DLD1 (cell line): ENCODE results near the gene LURAP1L.

Experiments
- in situ Hi-C: cut with HindIII; loops from 2 replicates; pipeline ENCODE4 v1.10.0; 2017; ENCODE audit warnings: low sequenced_read_pairs

LURAP1L gene

GRCh38 chr9:12774861-12775678 lies at the start of gene LURAP1L:
Gene LURAP1L, plus strand, starts transcription at chr9:12775020. Its CDS starts 696 bp downstream, at chr9:12775716.
- in situ Hi-C loops: no loop called here

- in situ Hi-C loops: loop anchor here (25.0 kb wide), 1 partner anchor 161 kb away; no protein-coding TSS in a partner anchor
These were observed 48.0 kb upstream of the LURAP1L start for GRCh38 chr9:12726795-12727194.

GRCh38 chr9:12730198-12730597 lies 44.6 kb upstream of the LURAP1L start:
- in situ Hi-C loops: loop anchor here (25.0 kb wide), 1 partner anchor 157 kb away; no protein-coding TSS in a partner anchor

- in situ Hi-C loops: loop anchor here (25.0 kb wide), 1 partner anchor 156 kb away; no protein-coding TSS in a partner anchor
These were observed 43.9 kb upstream of the LURAP1L start for GRCh38 chr9:12730927-12731326.

GRCh38 chr9:12732971-12733370 lies 41.8 kb upstream of the LURAP1L start:
- in situ Hi-C loops: loop anchor here (25.0 kb wide), 1 partner anchor 154 kb away; no protein-coding TSS in a partner anchor

- in situ Hi-C loops: loop anchor here (25.0 kb wide), 1 partner anchor 152 kb away; no protein-coding TSS in a partner anchor
These were observed 39.2 kb upstream of the LURAP1L start for GRCh38 chr9:12735665-12736064.

- in situ Hi-C loops: loop anchor here (25.0 kb wide), 1 partner anchor 149 kb away; no protein-coding TSS in a partner anchor
These were observed 36.9 kb upstream of the LURAP1L start for GRCh38 chr9:12737871-12738270.

- in situ Hi-C loops: loop anchor here (25.0 kb wide), 1 partner anchor 148 kb away; no protein-coding TSS in a partner anchor
These were observed 35.7 kb upstream of the LURAP1L start for GRCh38 chr9:12739014-12739652.

- in situ Hi-C loops: loop anchor here (25.0 kb wide), 1 partner anchor 146 kb away; no protein-coding TSS in a partner anchor
These were observed 34.0 kb upstream of the LURAP1L start for GRCh38 chr9:12740845-12741244.

- in situ Hi-C loops: loop anchor here (25.0 kb wide), 1 partner anchor 139 kb away; no protein-coding TSS in a partner anchor
These were observed 26.8 kb upstream of the LURAP1L start for GRCh38 chr9:12748016-12748415.

GRCh38 chr9:12748954-12749353 lies 25.9 kb upstream of the LURAP1L start:
- in situ Hi-C loops: loop anchor here (25.0 kb wide), 1 partner anchor 138 kb away; no protein-coding TSS in a partner anchor

- in situ Hi-C loops: no loop called here
These were observed 20.9 kb upstream of the LURAP1L start for GRCh38 chr9:12753931-12754330.

GRCh38 chr9:12759761-12760160 lies 15.1 kb upstream of the LURAP1L start:
- in situ Hi-C loops: no loop called here

- in situ Hi-C loops: no loop called here
These were observed 14.1 kb upstream of the LURAP1L start for GRCh38 chr9:12760758-12761157.

- in situ Hi-C loops: no loop called here
These were observed 10.7 kb upstream of the LURAP1L start for GRCh38 chr9:12764150-12764549.

- in situ Hi-C loops: no loop called here
These were observed 9.6 kb upstream of the LURAP1L start for GRCh38 chr9:12765088-12765798.

- in situ Hi-C loops: no loop called here
These were observed 8.5 kb upstream of the LURAP1L start for GRCh38 chr9:12766357-12766756.

- in situ Hi-C loops: no loop called here
These were observed 4.6 kb upstream of the LURAP1L start for GRCh38 chr9:12770261-12770660.

GRCh38 chr9:12771891-12772290 lies 2.9 kb upstream of the LURAP1L start:
- in situ Hi-C loops: no loop called here

- in situ Hi-C loops: no loop called here
These were observed 1.3 kb upstream of the LURAP1L start for GRCh38 chr9:12773562-12773961.
